T-helper 1 cell treated with Interleukin-12 subunit alpha and Interleukin-12 subunit beta and Interleukin-4 antibody, amounts not matched to agents 30 μg/mL and 1 μg/mL, for 36 hours (primary cell): ENCODE data around the gene KIAA0513.
"Not testable (repeated sequence)": the region's sequence is repeated elsewhere in the genome, so short reads cannot be mapped to it uniquely, and the experiment has no call there.

Source experiments
- H3K27ac Mint-ChIP-seq: one replicate; pipeline ENCODE4 v1.8.0; 2021; ENCODE audit warnings: mild to moderate bottlenecking, mixed read lengths
- H3K27me3 Mint-ChIP-seq: one replicate; pipeline ENCODE4 v1.8.0; 2021; ENCODE audit warnings: low read depth, mixed read lengths
- H3K36me3 Mint-ChIP-seq: one replicate; pipeline ENCODE4 v1.8.0; 2021; ENCODE audit warnings: low read depth, mixed read lengths
- H3K4me1 Mint-ChIP-seq: one replicate; pipeline ENCODE4 v1.8.0; 2021; ENCODE audit warnings: low read depth, mixed read lengths
- H3K4me3 Mint-ChIP-seq: one replicate; pipeline ENCODE4 v1.8.0; 2021; ENCODE audit warnings: mild to moderate bottlenecking, moderate library complexity, mixed read lengths
- H3K9me3 Mint-ChIP-seq: one replicate; pipeline ENCODE4 v1.8.0; 2021; ENCODE audit warnings: mixed read lengths

Gene KIAA0513

GRCh38 chr16:85046472-85046916 is 18.9 kb downstream of the KIAA0513 start:
- no peaks in the 10 kb centered on the region for H3K27me3 Mint-ChIP-seq
- no peak overlapping the region for H3K4me3 Mint-ChIP-seq
- H3K27ac Mint-ChIP-seq: no peak overlapping the region
- H3K9me3 Mint-ChIP-seq: no peaks in the 10 kb centered on the region
- H3K4me1 Mint-ChIP-seq: peaks cover 5% of the 10 kb centered on the region
- no peaks in the 10 kb centered on the region for H3K36me3 Mint-ChIP-seq

GRCh38 chr16:85046931-85047866 is 19.6 kb downstream of the KIAA0513 start:
- Mint-ChIP-seq H3K4me1 (peaks cover 5% of the 10 kb centered on the region), H3K36me3 (no peaks in the 10 kb centered on the region), H3K27me3 (no peaks in the 10 kb centered on the region), H3K9me3 (no peaks in the 10 kb centered on the region), H3K4me3 (no peak overlapping the region), H3K27ac (no peak overlapping the region)

GRCh38 chr16:85047867-85048455 is 20.4 kb downstream of the KIAA0513 start:
- peaks cover 5% of the 10 kb centered on the region for H3K4me1 Mint-ChIP-seq

GRCh38 chr16:85048921-85049562 is 21.4 kb downstream of the KIAA0513 start:
- no peaks in the 10 kb centered on the region for H3K27me3 Mint-ChIP-seq
- H3K4me1 Mint-ChIP-seq: peaks cover 5% of the 10 kb centered on the region
- no peaks in the 10 kb centered on the region for H3K36me3 Mint-ChIP-seq
- H3K27ac Mint-ChIP-seq: no peak overlapping the region
- H3K4me3 Mint-ChIP-seq: no peak overlapping the region
- no peaks in the 10 kb centered on the region for H3K9me3 Mint-ChIP-seq

More at GRCh38 chr16:85047867-85048455, 20.4 kb downstream of the KIAA0513 start:
- Mint-ChIP-seq H3K4me3 (no peak overlapping the region), H3K27ac (no peak overlapping the region), H3K27me3 (no peaks in the 10 kb centered on the region), H3K9me3 (no peaks in the 10 kb centered on the region), H3K36me3 (no peaks in the 10 kb centered on the region)

- H3K36me3 Mint-ChIP-seq: no peaks in the 10 kb centered on the region
- peaks cover 5% of the 10 kb centered on the region for H3K4me1 Mint-ChIP-seq
- H3K27me3 Mint-ChIP-seq: no peaks in the 10 kb centered on the region
- no peaks in the 10 kb centered on the region for H3K9me3 Mint-ChIP-seq
- no peak overlapping the region for H3K27ac Mint-ChIP-seq
- H3K4me3 Mint-ChIP-seq: no peak overlapping the region
These were observed 22.2 kb downstream of the KIAA0513 start for GRCh38 chr16:85049706-85050305.

- H3K9me3 Mint-ChIP-seq: no peaks in the 10 kb centered on the region
- H3K27me3 Mint-ChIP-seq: no peaks in the 10 kb centered on the region
- H3K4me3 Mint-ChIP-seq: no peak overlapping the region
- no peaks in the 10 kb centered on the region for H3K36me3 Mint-ChIP-seq
- no peak overlapping the region for H3K27ac Mint-ChIP-seq
- peaks cover 17% of the 10 kb centered on the region for H3K4me1 Mint-ChIP-seq
These were observed 23.5 kb downstream of the KIAA0513 start for GRCh38 chr16:85051067-85051581.

- H3K9me3 Mint-ChIP-seq: no peaks in the 10 kb centered on the region
- H3K36me3 Mint-ChIP-seq: no peaks in the 10 kb centered on the region
- peaks cover 22% of the 10 kb centered on the region for H3K4me1 Mint-ChIP-seq
- no peaks in the 10 kb centered on the region for H3K27me3 Mint-ChIP-seq
- no peak overlapping the region for H3K27ac Mint-ChIP-seq
- H3K4me3 Mint-ChIP-seq: no peak overlapping the region
These were observed 24.1 kb downstream of the KIAA0513 start for GRCh38 chr16:85051683-85052082.

GRCh38 chr16:85052536-85052935 is 24.9 kb downstream of the KIAA0513 start:
- Mint-ChIP-seq H3K4me1 (peaks cover 25% of the 10 kb centered on the region), H3K9me3 (no peaks in the 10 kb centered on the region), H3K4me3 (no peak overlapping the region), H3K36me3 (no peaks in the 10 kb centered on the region), H3K27me3 (no peaks in the 10 kb centered on the region), H3K27ac (no peak overlapping the region)

GRCh38 chr16:85054321-85054720 is 26.7 kb downstream of the KIAA0513 start:
- H3K27ac Mint-ChIP-seq, H3K9me3 Mint-ChIP-seq, H3K4me3 Mint-ChIP-seq, H3K27me3 Mint-ChIP-seq, H3K36me3 Mint-ChIP-seq: not testable (repeated sequence)
- peaks cover 30% of the 10 kb centered on the region for H3K4me1 Mint-ChIP-seq

GRCh38 chr16:85054948-85055492 is 27.4 kb downstream of the KIAA0513 start:
- Mint-ChIP-seq H3K27me3 (peaks cover 3% of the 10 kb centered on the region), H3K9me3 (no peaks in the 10 kb centered on the region), H3K36me3 (peaks cover 6% of the 10 kb centered on the region), H3K27ac (peak overlapping the region; percentile 85), H3K4me3 (peak overlapping the region; percentile 61), H3K4me1 (peaks cover 30% of the 10 kb centered on the region)

- Mint-ChIP-seq H3K36me3 (peaks cover 6% of the 10 kb centered on the region), H3K27ac (peak overlapping the region; percentile 85), H3K4me1 (peaks cover 30% of the 10 kb centered on the region), H3K9me3 (no peaks in the 10 kb centered on the region), H3K27me3 (peaks cover 3% of the 10 kb centered on the region), H3K4me3 (peak overlapping the region; percentile 61)
These were observed 28.1 kb downstream of the KIAA0513 start for GRCh38 chr16:85055493-85056210.

GRCh38 chr16:85056211-85056748 is 28.7 kb downstream of the KIAA0513 start:
- H3K36me3 Mint-ChIP-seq: peaks cover 6% of the 10 kb centered on the region
- H3K4me3 Mint-ChIP-seq: peak overlapping the region; percentile 61
- H3K27ac Mint-ChIP-seq: peak overlapping the region; percentile 85
- H3K4me1 Mint-ChIP-seq: peaks cover 30% of the 10 kb centered on the region
- no peaks in the 10 kb centered on the region for H3K9me3 Mint-ChIP-seq
- peaks cover 3% of the 10 kb centered on the region for H3K27me3 Mint-ChIP-seq

GRCh38 chr16:85057212-85057889 is 29.8 kb downstream of the KIAA0513 start:
- Mint-ChIP-seq H3K27ac (no peak overlapping the region), H3K4me3 (no peak overlapping the region), H3K9me3 (no peaks in the 10 kb centered on the region), H3K36me3 (peaks cover 6% of the 10 kb centered on the region), H3K4me1 (peaks cover 30% of the 10 kb centered on the region), H3K27me3 (peaks cover 3% of the 10 kb centered on the region)
